ENCODE data around the gene CDH4. TPM values are rescaled to one million over a fixed set of nuclear protein-coding genes. Genes with fewer than 3 reads are reported as not detected.

CDH4 gene
- total and polyA plus RNA-seq, 9 of the 15 experiments (the other 6 are each of a cell fraction or from before 2014, with no cell fraction given): 0.04 TPM; not detected in 8

DNA sequence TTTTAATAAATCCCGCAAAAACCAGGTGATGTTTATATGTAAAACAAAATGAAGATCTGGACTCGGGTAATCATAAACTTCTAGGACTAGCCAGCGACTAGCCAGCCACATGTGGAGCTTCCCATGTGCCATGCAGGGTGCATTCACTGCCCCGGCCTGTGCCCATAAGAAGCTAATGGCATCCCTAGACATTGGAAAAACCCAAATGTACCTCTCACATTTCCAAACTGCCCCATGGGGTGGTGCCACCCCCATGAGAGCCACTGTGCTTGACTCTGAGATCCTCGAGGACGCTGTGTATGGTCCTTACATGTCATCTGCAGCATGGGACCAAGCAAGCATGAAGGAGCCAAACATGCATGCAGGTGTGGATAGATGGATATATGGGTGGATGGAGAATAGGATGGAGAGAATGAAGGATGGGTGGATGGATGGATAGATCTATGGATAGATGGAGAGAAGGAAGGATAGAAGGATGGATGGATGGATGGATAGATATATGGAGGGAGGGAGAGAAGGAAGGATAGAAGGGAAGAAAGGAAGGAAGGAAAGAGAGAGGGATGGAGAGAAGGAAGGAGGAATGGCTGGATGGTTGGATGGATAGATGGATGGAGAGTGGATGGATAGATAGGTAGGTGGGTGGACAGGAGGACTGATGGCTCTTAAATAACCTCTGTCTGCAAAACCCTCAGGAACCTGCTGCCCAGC lies 203.6 kb downstream of the CDH4 start:
- DNase-seq (ENCODE audit: extremely low read depth in 1 of 4, low spot score in 3 of 4) (no peak), FAIRE-seq (no peak), ATAC-seq (no peak)
- intact Hi-C loops (cut with micrococcal nuclease) (no loop called here), in situ Hi-C loops (cut with MboI) (no loop called here)
- ChIA-PET CTCF (ENCODE audit: low intra/inter-chr PET ratio) (no interaction called here), POLR2A (interaction anchor here (0.7 kb wide), 1 partner anchor 98 kb away, joined by 3 read pairs; no protein-coding TSS in a partner anchor)
- H3K4me2 ChIP-seq (ENCODE audit: insufficient read depth, low read length): no peak overlapping the region
- H3K36me3 ChIP-seq (ENCODE audit: control insufficient read depth, insufficient read depth, low read length): no peaks in the 10 kb centered on the region
- no peaks in the 10 kb centered on the region for H3K9me3 ChIP-seq (replicated peaks; ENCODE audit: control insufficient read depth, insufficient read depth, low read depth, low read length)
- no peak overlapping the region for H2AFZ ChIP-seq (ENCODE audit: low read depth, low read length)
- H3K27ac ChIP-seq (ENCODE audit: extremely low read depth, low read depth, low read length): no peak overlapping the region
- H3K27me3 ChIP-seq (ENCODE audit: control insufficient read depth in 2 of 2, insufficient read depth in 2 of 2, low read length in 2 of 2): peaks cover 0 to 4% of the 10 kb centered on the region in 2 experiments; a peak in 1 of 5 replicates
- H3K9ac ChIP-seq (ENCODE audit: insufficient read depth in 1 of 2, low read depth in 2 of 2, low read length in 2 of 2): no peak overlapping the region
- H3K79me2 ChIP-seq (ENCODE audit: control insufficient read depth, insufficient read depth, low read length): no peaks in the 10 kb centered on the region
- no peak overlapping the region for H3K4me3 ChIP-seq
- no peaks in the 10 kb centered on the region for H3K9me1 ChIP-seq (ENCODE audit: control insufficient read depth, insufficient read depth, low read length)
- BruUV-seq (replicated peaks): no TSS peak
- H4K20me1 ChIP-seq (replicated peaks; ENCODE audit: control insufficient read depth, insufficient read depth, low read length): no peaks in the 10 kb centered on the region
- WGBS (ENCODE audit: insufficient coverage, low coverage, missing lambda C conversion rate): 0% methylated on average over 6 of the region's 6 CpGs
- TF ChIP-seq, protein P1, sequence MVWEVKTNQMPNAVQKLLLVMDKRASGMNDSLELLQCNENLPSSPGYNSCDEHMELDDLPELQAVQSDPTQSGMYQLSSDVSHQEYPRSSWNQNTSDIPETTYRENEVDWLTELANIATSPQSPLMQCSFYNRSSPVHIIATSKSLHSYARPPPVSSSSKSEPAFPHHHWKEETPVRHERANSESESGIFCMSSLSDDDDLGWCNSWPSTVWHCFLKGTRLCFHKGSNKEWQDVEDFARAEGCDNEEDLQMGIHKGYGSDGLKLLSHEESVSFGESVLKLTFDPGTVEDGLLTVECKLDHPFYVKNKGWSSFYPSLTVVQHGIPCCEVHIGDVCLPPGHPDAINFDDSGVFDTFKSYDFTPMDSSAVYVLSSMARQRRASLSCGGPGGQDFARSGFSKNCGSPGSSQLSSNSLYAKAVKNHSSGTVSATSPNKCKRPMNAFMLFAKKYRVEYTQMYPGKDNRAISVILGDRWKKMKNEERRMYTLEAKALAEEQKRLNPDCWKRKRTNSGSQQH (CRISPR knock-in tag; IDR thresholded peaks at IDR 0.05): no peak
- no peak for TF ChIP-seq ZNF75A (CRISPR knock-in tag; IDR thresholded peaks at IDR 0.05)
- TF ChIP-seq CCNT2 (IDR thresholded peaks at IDR 0.05; ENCODE audit: borderline replicate concordance, extremely low read depth, insufficient read length, low read depth, low read length): no peak
- TF ChIP-seq SOX6 (IDR thresholded peaks at IDR 0.05): no peak
- TF ChIP-seq ZNF253 (CRISPR knock-in tag; conservative IDR thresholded peaks at IDR 0.05): no peak
- TF ChIP-seq TAF7 (tag; IDR thresholded peaks at IDR 0.05): no peak
- H3K4me1 ChIP-seq (replicated peaks in 1 of 2; ENCODE audit: control insufficient read depth in 2 of 2, insufficient read depth in 2 of 2, low read length in 2 of 2): no peaks in the 10 kb centered on the region
